Astrocyte (in vitro differentiated cells and primary cell): ENCODE results near the gene VCAM1. TPM values are rescaled to one million over a fixed set of nuclear protein-coding genes. Genes with fewer than 3 reads are reported as not detected.

ENCODE experiments used
- DNase-seq: peaks from one replicate; pipeline ENCODE4 v3.0.0-alpha.2; 2010; ENCODE audit warnings: low read depth
- FAIRE-seq: peaks from 2 replicates; lab custom pipeline; 2011; peaks lifted over from hg19 to GRCh38; lab: Jason Lieb, UNC
- H2AFZ ChIP-seq: 2 replicates; pipeline ENCODE4 v1.6.0; 2012; ENCODE audit warnings: low read depth, low read length, inconsistent platforms
- H3K27ac ChIP-seq: 2 replicates; pipeline ENCODE4 v1.5.1; 2011; ENCODE audit warnings: low read depth, low read length, inconsistent platforms
- H3K27me3 ChIP-seq: 2 replicates; pipeline ENCODE4 v1.6.0; 2011; ENCODE audit warnings: low read length, inconsistent platforms; ENCODE audit not compliant: insufficient read depth
- H3K36me3 ChIP-seq: 2 replicates; pipeline ENCODE4 v1.5.1; 2011; ENCODE audit warnings: low read length, inconsistent platforms; ENCODE audit not compliant: insufficient read depth
- H3K4me1 ChIP-seq: 2 replicates; pipeline ENCODE4 v1.5.1; 2011; ENCODE audit warnings: low read length, inconsistent platforms; ENCODE audit not compliant: insufficient read depth
- H3K4me2 ChIP-seq: 2 replicates; pipeline ENCODE4 v1.6.0; 2012; ENCODE audit warnings: low read length, inconsistent platforms
- H3K4me3 ChIP-seq: 2 replicates; pipeline ENCODE4 v1.5.1; 2011; ENCODE audit warnings: low read depth, mild to moderate bottlenecking, low read length, inconsistent platforms; ENCODE audit not compliant: insufficient read depth
- H3K79me2 ChIP-seq: 2 replicates; pipeline ENCODE4 v1.6.0; 2012; ENCODE audit warnings: mild to moderate bottlenecking, low read length, inconsistent platforms; ENCODE audit not compliant: insufficient read depth
- H3K9ac ChIP-seq: 2 replicates; pipeline ENCODE4 v1.6.0; 2012; ENCODE audit warnings: mild to moderate bottlenecking, low read length, inconsistent platforms
- H3K9me3 ChIP-seq: 2 replicates; pipeline ENCODE4 v1.5.1; 2012; ENCODE audit warnings: low read depth, mild to moderate bottlenecking, low read length, inconsistent platforms; ENCODE audit not compliant: insufficient read depth
- H4K20me1 ChIP-seq: 2 replicates; pipeline ENCODE4 v1.6.0; 2012; ENCODE audit warnings: low read length, inconsistent platforms; ENCODE audit not compliant: insufficient read depth
- H3K27ac Mint-ChIP-seq: one replicate; pipeline ENCODE4 v1.8.0; 2021; ENCODE audit warnings: mild to moderate bottlenecking, mixed read lengths; ENCODE audit not compliant: unreplicated experiment
- H3K27me3 Mint-ChIP-seq: one replicate; pipeline ENCODE4 v1.8.0; 2021; ENCODE audit warnings: low read depth, mixed read lengths; ENCODE audit not compliant: unreplicated experiment
- H3K36me3 Mint-ChIP-seq: one replicate; pipeline ENCODE4 v1.8.0; 2021; ENCODE audit warnings: low read depth, mixed read lengths; ENCODE audit not compliant: unreplicated experiment
- H3K4me1 Mint-ChIP-seq: one replicate; pipeline ENCODE4 v1.8.0; 2021; ENCODE audit warnings: low read depth, mixed read lengths; ENCODE audit not compliant: unreplicated experiment
- H3K4me3 Mint-ChIP-seq: one replicate; pipeline ENCODE4 v1.8.0; 2021; ENCODE audit warnings: mild to moderate bottlenecking, moderate library complexity, mixed read lengths; ENCODE audit not compliant: unreplicated experiment
- H3K9me3 Mint-ChIP-seq: one replicate; pipeline ENCODE4 v1.8.0; 2021; ENCODE audit warnings: mild to moderate bottlenecking, mixed read lengths; ENCODE audit not compliant: unreplicated experiment
- EZH2 ChIP-seq: IDR thresholded peaks from 2 replicates; pipeline ENCODE4 v1.6.1; 2012; ENCODE audit warnings: mild to moderate bottlenecking, low read length, inconsistent platforms; ENCODE audit not compliant: insufficient read depth
- total RNA-seq: library from RNA; stranded (reverse); gene quantifications from 2 replicates; pipeline ENCODE4 v1.2.1, GENCODE V29; 2021
- TF ChIP-seq, protein P1 (sequence below): IDR thresholded peaks from 2 replicates; pipeline ENCODE4 v1.5.1; 2011; ENCODE audit warnings: low read depth, mild to moderate bottlenecking, inconsistent platforms, low read length, moderate library complexity; ENCODE audit not compliant: insufficient read depth

Gene VCAM1
- total RNA-seq, 1 donor from 2014 or later = 3.2 TPM

DNA sequence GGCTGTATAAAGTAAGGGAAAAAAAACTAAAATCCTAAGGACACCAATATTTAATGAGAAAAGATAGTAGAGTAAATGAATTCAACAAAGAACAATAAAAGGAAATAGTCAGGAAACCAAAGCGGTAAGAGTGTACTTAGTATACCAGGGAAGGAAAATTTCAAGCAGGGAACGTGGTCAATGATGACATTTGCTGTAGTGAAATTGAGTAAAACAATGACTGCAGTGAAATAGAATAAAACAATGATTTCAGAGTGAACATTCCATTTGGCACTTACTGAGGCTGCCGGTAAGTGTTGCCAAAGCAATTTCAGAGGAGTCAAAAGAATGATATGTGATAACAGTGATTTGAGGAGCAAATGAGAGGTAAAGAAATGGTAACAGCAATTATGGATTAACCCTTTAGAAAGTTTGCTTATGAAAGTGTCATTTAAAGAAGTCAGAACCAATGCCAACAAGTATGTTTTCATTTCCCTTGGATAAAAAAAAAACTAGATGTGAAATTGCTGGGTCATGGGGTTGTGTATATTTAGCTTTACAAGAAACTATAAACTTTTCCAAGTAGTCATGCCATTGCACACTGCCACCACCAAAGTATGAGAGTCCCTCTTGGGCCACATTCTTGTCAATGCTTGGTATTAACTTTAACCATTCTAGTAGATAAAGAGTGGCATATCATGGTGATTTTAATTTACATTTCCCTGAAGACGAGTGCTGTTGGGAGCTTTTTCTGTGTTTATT is 50.5 kb downstream of the VCAM1 start:
- H3K27ac Mint-ChIP-seq = no peak overlapping the region

DNA sequence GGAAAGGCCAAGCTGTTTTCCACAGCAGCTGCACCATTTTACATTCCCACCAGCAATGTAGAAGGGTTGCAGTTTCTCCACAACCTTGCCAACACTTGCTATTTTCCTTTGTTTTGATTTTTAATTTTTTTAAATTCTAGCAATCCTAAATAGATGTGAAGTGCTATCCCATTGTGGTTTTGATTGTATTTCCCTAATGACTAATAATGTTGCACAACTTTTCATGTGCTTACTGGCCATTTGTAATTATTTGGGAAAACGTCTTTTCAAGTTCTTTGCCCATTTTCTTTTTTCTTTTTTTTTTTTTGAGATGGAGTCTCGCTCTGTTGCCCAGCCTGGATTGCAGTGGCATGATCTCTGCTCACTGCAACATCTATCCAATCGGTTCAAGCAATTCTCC is 53.9 kb downstream of the VCAM1 start:
- Histone ChIP-seq H2AFZ (no peak overlapping the region), H3K4me2 (no peak overlapping the region), H3K9me3 (no peaks in the 10 kb centered on the region), H3K4me1 (no peaks in the 10 kb centered on the region), H3K4me3 (no peak overlapping the region), H3K27me3 (no peaks in the 10 kb centered on the region), H3K27ac (no peak overlapping the region), H3K36me3 (no peaks in the 10 kb centered on the region), H4K20me1 (no peaks in the 10 kb centered on the region), H3K79me2 (no peaks in the 10 kb centered on the region), H3K9ac (no peak overlapping the region)
- no peak for FAIRE-seq
- no peaks in the 10 kb centered on the region for H3K4me1 Mint-ChIP-seq
- TF ChIP-seq, protein P1, sequence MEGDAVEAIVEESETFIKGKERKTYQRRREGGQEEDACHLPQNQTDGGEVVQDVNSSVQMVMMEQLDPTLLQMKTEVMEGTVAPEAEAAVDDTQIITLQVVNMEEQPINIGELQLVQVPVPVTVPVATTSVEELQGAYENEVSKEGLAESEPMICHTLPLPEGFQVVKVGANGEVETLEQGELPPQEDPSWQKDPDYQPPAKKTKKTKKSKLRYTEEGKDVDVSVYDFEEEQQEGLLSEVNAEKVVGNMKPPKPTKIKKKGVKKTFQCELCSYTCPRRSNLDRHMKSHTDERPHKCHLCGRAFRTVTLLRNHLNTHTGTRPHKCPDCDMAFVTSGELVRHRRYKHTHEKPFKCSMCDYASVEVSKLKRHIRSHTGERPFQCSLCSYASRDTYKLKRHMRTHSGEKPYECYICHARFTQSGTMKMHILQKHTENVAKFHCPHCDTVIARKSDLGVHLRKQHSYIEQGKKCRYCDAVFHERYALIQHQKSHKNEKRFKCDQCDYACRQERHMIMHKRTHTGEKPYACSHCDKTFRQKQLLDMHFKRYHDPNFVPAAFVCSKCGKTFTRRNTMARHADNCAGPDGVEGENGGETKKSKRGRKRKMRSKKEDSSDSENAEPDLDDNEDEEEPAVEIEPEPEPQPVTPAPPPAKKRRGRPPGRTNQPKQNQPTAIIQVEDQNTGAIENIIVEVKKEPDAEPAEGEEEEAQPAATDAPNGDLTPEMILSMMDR = no peak
- no peak for TF ChIP-seq EZH2
- DNase-seq = no peak
- H3K4me3 Mint-ChIP-seq = no peak overlapping the region
- no peaks in the 10 kb centered on the region for H3K9me3 Mint-ChIP-seq
- no peaks in the 10 kb centered on the region for H3K36me3 Mint-ChIP-seq
- H3K27ac Mint-ChIP-seq = no peak overlapping the region
- no peaks in the 10 kb centered on the region for H3K27me3 Mint-ChIP-seq

More for the DNA sequence above, 50.5 kb downstream of the VCAM1 start:
- no peaks in the 10 kb centered on the region for H3K79me2 ChIP-seq
- H3K9me3 Mint-ChIP-seq = no peaks in the 10 kb centered on the region
- H3K4me2 ChIP-seq = no peak overlapping the region
- H3K27ac ChIP-seq = no peak overlapping the region
- peaks cover 1% of the 10 kb centered on the region for H3K27me3 Mint-ChIP-seq
- H4K20me1 ChIP-seq = no peaks in the 10 kb centered on the region
- no peak overlapping the region for H3K4me3 ChIP-seq
- no peaks in the 10 kb centered on the region for H3K27me3 ChIP-seq
- no peaks in the 10 kb centered on the region for H3K36me3 Mint-ChIP-seq
- H2AFZ ChIP-seq = no peak overlapping the region
- no peak overlapping the region for H3K4me3 Mint-ChIP-seq
- TF ChIP-seq, protein P1 = no peak
- no peak for TF ChIP-seq EZH2
- H3K9me3 ChIP-seq = no peaks in the 10 kb centered on the region
- FAIRE-seq (no peak), DNase-seq (no peak)
- no peaks in the 10 kb centered on the region for H3K36me3 ChIP-seq
- no peak overlapping the region for H3K9ac ChIP-seq
- H3K4me1 Mint-ChIP-seq = no peaks in the 10 kb centered on the region
- H3K4me1 ChIP-seq = peaks cover 5% of the 10 kb centered on the region

DNA sequence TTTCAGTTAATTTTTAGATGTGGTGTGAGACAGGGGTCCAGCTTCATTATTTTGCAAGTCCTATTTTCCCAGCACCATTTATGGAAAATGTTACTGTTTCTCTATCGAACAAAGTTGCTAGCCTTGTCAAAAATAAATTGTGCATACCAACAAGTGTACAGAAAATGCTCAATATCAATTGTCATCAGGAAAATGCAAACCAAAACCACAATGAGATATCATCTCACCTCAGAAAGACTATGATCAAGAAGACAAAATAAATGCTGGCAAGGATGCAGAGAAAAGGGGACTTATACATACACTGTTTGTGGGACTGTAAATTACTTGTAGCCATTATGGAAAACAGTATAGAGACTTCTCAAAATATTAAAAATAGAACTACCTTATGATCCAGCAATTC is 54.8 kb downstream of the VCAM1 start:
- Mint-ChIP-seq H3K4me3 (no peak overlapping the region), H3K27ac (no peak overlapping the region), H3K27me3 (no peaks in the 10 kb centered on the region), H3K36me3 (no peaks in the 10 kb centered on the region), H3K4me1 (no peaks in the 10 kb centered on the region), H3K9me3 (no peaks in the 10 kb centered on the region)
- DNase-seq (no peak), FAIRE-seq (no peak)
- Histone ChIP-seq H3K27me3 (no peaks in the 10 kb centered on the region), H2AFZ (no peak overlapping the region), H3K9me3 (no peaks in the 10 kb centered on the region), H3K4me2 (no peak overlapping the region), H3K27ac (no peak overlapping the region), H4K20me1 (no peaks in the 10 kb centered on the region), H3K9ac (no peak overlapping the region), H3K4me1 (no peaks in the 10 kb centered on the region), H3K4me3 (no peak overlapping the region), H3K36me3 (no peaks in the 10 kb centered on the region), H3K79me2 (no peaks in the 10 kb centered on the region)
- TF ChIP-seq, protein P1 = no peak
- TF ChIP-seq EZH2 = no peak
